MCF 10A (cell line): ENCODE data around the gene PCIF1. TPM values are rescaled to one million over a fixed set of nuclear protein-coding genes. Genes with fewer than 3 reads are reported as not detected.

ENCODE experiments used
- BruUV-seq: library from RNA; stranded (reverse); fragments of 400-500 nt; replicated peaks from 2 replicates; lab custom pipeline; 2021; lab: Mats Ljungman, UMichigan
- CTCF ChIA-PET: fragments of 300-600 bp; sonication (Branson Sonifier 250); formaldehyde crosslinking; extraction: SDS; loops from one replicate; lab custom pipeline; 2021; ENCODE audit warnings: antibody characterized with exemption, inconsistent platforms; lab: Yijun Ruan, JAX
- POLR2A ChIA-PET: fragments of 300-600, 350-650 bp; sonication (Branson Sonifier 250); formaldehyde crosslinking; extraction: SDS; loops from one replicate; lab custom pipeline; 2020; ENCODE audit warnings: antibody characterized with exemption, inconsistent platforms; lab: Yijun Ruan, JAX
- DNase-seq: peaks from one replicate; pipeline ENCODE4 v3.0.0-alpha.2; 2018; ENCODE audit not compliant: unreplicated experiment
- H3K27ac Mint-ChIP-seq: one replicate; pipeline ENCODE4 v1.8.0; 2022; ENCODE audit warnings: mild to moderate bottlenecking, low read depth, mixed read lengths; ENCODE audit not compliant: unreplicated experiment
- H3K27me3 Mint-ChIP-seq: one replicate; pipeline ENCODE4 v1.8.0; 2022; ENCODE audit warnings: mixed read lengths; ENCODE audit not compliant: insufficient read depth, unreplicated experiment
- H3K36me3 Mint-ChIP-seq: one replicate; pipeline ENCODE4 v1.8.0; 2022; ENCODE audit warnings: mild to moderate bottlenecking, moderate library complexity, mixed read lengths; ENCODE audit not compliant: insufficient read depth, unreplicated experiment
- H3K4me1 Mint-ChIP-seq: one replicate; pipeline ENCODE4 v1.8.0; 2022; ENCODE audit warnings: mixed read lengths; ENCODE audit not compliant: insufficient read depth, unreplicated experiment
- H3K4me3 Mint-ChIP-seq: one replicate; pipeline ENCODE4 v1.8.0; 2022; ENCODE audit warnings: mild to moderate bottlenecking, moderate library complexity, mixed read lengths; ENCODE audit not compliant: unreplicated experiment
- H3K9me3 Mint-ChIP-seq: one replicate; pipeline ENCODE4 v1.8.0; 2022; ENCODE audit warnings: mixed read lengths; ENCODE audit not compliant: unreplicated experiment
- intact Hi-C: fragments of 100-400 bp; cut with micrococcal nuclease; formaldehyde crosslinking; loops from 2 replicates; pipeline ENCODE4 v1.14.1; 2022
- total RNA-seq: library from RNA; stranded (reverse); gene quantifications from 2 replicates; pipeline ENCODE4 v1.2.3, GENCODE V29; 2022
- TF ChIP-seq, protein P1 (sequence below): fragments of 200-600 bp; IDR thresholded peaks from one replicate; pipeline ENCODE4 v1.8.0; 2022; ENCODE audit warnings: antibody characterized with exemption, mild to moderate bottlenecking; ENCODE audit not compliant: unreplicated experiment

The PCIF1 gene
- total RNA-seq, 1 experiment from 2014 or later, result 20.5 TPM

DNA sequence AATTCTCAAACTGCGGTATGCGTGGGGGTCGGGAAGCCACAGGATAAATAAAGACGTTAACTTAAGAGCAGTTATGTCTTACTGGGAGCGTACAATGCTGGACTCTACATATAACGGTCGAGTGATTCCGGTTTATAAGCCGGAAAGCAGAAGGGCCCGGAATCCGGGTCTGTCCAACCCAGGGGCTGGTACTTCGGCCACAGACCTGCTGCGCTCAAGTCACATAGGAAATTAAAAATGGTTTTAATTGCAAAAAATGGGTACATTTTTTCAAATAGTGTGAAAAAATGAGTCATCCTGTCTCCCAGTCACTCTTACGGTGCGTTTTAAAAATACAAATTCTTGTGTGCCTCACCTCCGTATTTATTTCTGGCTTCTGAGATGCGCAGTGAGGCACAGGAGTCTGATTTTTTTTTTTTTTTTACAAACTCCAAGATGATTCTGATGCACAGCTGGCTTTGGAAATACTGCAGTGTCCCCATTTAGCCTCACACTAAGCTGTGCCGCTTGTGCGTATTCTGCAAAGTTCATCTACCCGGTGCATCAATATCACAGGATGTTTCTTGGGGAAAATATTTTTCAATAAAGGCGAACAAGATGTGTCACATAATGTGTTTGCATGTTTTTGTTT, 1.0 kb downstream of the PCIF1 start:
- Mint-ChIP-seq H3K4me1 (no peaks in the 10 kb centered on the region), H3K27ac (peak overlapping the region; percentile 92), H3K4me3 (peak overlapping the region; percentile 94), H3K27me3 (no peaks in the 10 kb centered on the region), H3K36me3 (peaks cover 38% of the 10 kb centered on the region), H3K9me3 (no peaks in the 10 kb centered on the region)
- TSS peak; percentile 71 for BruUV-seq
- ChIA-PET POLR2A (interaction anchor here (0.8 to 6.6 kb wide), 43 partner anchors 10 to 754 kb away, joined by 3 to 123 read pairs (median 6); partner anchors contain the start of genes ACOT8, CTSA, DNTTIP1 and ELMO2), CTCF (interaction anchor here (1.1 to 4.7 kb wide), 4 partner anchors 9 to 51 kb away, joined by 3 to 42 read pairs (median 6); no protein-coding TSS in a partner anchor)
- intact Hi-C loops, result loop anchor here (1.0 to 10.0 kb wide), 5 partner anchors 9 to 141 kb away; partner anchors contain the start of genes ACOT8, DNTTIP1, WFDC3 and ZSWIM3
- no peak for DNase-seq
- TF ChIP-seq, protein P1, sequence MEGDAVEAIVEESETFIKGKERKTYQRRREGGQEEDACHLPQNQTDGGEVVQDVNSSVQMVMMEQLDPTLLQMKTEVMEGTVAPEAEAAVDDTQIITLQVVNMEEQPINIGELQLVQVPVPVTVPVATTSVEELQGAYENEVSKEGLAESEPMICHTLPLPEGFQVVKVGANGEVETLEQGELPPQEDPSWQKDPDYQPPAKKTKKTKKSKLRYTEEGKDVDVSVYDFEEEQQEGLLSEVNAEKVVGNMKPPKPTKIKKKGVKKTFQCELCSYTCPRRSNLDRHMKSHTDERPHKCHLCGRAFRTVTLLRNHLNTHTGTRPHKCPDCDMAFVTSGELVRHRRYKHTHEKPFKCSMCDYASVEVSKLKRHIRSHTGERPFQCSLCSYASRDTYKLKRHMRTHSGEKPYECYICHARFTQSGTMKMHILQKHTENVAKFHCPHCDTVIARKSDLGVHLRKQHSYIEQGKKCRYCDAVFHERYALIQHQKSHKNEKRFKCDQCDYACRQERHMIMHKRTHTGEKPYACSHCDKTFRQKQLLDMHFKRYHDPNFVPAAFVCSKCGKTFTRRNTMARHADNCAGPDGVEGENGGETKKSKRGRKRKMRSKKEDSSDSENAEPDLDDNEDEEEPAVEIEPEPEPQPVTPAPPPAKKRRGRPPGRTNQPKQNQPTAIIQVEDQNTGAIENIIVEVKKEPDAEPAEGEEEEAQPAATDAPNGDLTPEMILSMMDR, result no peak

DNA sequence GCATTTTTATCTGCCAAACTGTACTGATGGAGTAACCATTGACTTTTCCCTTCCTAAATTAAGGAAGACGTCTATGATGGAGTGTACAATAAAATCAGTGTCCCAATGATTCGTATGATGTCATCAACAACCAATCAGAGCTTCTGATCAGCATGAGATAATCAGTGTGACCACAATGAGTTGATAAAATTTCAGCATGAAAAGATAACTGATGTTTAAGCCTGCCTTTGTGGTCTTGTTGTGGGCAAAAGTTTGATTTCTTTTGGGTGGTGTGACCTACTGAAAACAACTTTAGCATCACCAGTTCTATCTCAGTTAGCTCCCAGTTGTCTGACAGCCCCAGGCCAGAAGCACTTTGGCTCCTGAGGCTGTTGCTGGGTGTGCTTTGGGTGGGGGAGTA, 3.3 kb downstream of the PCIF1 start:
- CTCF ChIA-PET, result interaction anchor here (1.2 to 4.7 kb wide), 3 partner anchors 32 to 138 kb away, joined by 4 to 42 read pairs (median 10); no protein-coding TSS in a partner anchor

DNA sequence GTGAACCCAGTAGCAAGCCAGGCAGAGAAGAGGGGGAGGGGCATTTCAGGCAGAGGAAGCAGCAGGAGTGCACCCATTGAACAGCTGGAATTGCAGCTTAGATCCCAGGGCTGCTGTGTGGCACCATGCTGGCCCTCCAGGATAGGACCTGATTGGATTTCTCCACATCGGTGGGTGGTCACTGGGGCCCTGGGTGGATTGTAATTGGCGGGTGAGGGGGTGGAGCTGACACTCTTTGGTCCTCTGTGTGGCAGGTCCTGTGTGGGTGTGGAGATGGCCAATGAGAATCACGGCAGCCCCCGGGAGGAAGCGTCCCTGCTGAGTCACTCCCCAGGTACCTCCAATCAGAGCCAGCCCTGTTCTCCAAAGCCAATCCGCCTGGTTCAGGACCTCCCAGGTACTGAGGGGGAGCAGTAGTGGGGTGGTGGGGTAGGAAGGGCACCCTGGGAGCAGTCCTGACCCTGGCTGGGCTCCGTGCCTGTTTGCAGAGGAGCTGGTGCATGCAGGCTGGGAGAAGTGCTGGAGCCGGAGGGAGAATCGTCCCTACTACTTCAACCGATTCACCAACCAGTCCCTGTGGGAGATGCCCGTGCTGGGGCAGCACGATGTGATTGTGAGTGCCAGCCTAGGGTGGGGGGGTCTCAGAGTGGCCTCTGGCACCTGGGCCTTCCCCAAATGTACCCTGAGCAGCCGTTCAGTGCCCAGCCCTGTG, 4.4 kb downstream of the PCIF1 start:
- Mint-ChIP-seq H3K4me3 (no peak overlapping the region), H3K36me3 (peaks cover 44% of the 10 kb centered on the region), H3K9me3 (no peaks in the 10 kb centered on the region), H3K4me1 (peaks cover 4% of the 10 kb centered on the region), H3K27me3 (no peaks in the 10 kb centered on the region), H3K27ac (peak overlapping the region; percentile 35)
- intact Hi-C loops, result loop anchor here (10.0 kb wide), 1 partner anchor 144 kb away; the partner anchor contains the start of genes DNTTIP1 and WFDC3
- no peak for DNase-seq
- POLR2A ChIA-PET, result interaction anchor here (4.7 to 6.6 kb wide), 2 partner anchors 10 to 33 kb away, joined by 18 to 123 read pairs; partner anchors contain the start of gene ZNF335
- CTCF ChIA-PET, result interaction anchor here (0.6 to 4.7 kb wide), 4 partner anchors 19 to 606 kb away, joined by 3 to 42 read pairs (median 4); no protein-coding TSS in a partner anchor
- BruUV-seq, result no TSS peak
- TF ChIP-seq, protein P1, result no peak

More for the DNA sequence above, 3.3 kb downstream of the PCIF1 start:
- BruUV-seq, result no TSS peak
- H3K27ac Mint-ChIP-seq, result no peak overlapping the region
- no peaks in the 10 kb centered on the region for H3K4me1 Mint-ChIP-seq
- no peaks in the 10 kb centered on the region for H3K27me3 Mint-ChIP-seq
- H3K9me3 Mint-ChIP-seq, result no peaks in the 10 kb centered on the region
- TF ChIP-seq, protein P1, result no peak
- peaks cover 36% of the 10 kb centered on the region for H3K36me3 Mint-ChIP-seq
- POLR2A ChIA-PET, result interaction anchor here (0.7 to 6.6 kb wide), 7 partner anchors 10 to 984 kb away, joined by 3 to 123 read pairs (median 5); partner anchors contain the start of gene ZNF335
- no peak for DNase-seq
- no peak overlapping the region for H3K4me3 Mint-ChIP-seq
- intact Hi-C loops, result loop anchor here (10.0 kb wide), 1 partner anchor 143 kb away; the partner anchor contains the start of genes DNTTIP1 and WFDC3
